NCI-H510A treated with DMSO at 0.1 percent for 48 hours (cell line): Measurements from ENCODE around the gene BHLHA9.

Experiments used
- DNase-seq: peaks from one replicate; lab custom pipeline; 2025; lab: John Stamatoyannopoulos, UW

Gene BHLHA9

GRCh38 chr17:1256699-1257098 is 13.5 kb upstream of the BHLHA9 start:
- no peak for DNase-seq

- DNase-seq, result no peak
Measured at GRCh38 chr17:1260086-1260769, 10.0 kb upstream of the BHLHA9 start.

- no peak for DNase-seq
Measured at GRCh38 chr17:1260770-1261161, 9.5 kb upstream of the BHLHA9 start.

GRCh38 chr17:1264196-1264595 is 6.0 kb upstream of the BHLHA9 start:
- no peak for DNase-seq

GRCh38 chr17:1267471-1267943 is 2.7 kb upstream of the BHLHA9 start:
- DNase-seq, result no peak

GRCh38 chr17:1271030-1271423 is 783 bp downstream of the BHLHA9 start:
- DNase-seq, result no peak

- DNase-seq, result no peak
Measured at GRCh38 chr17:1271441-1271840, 1.2 kb downstream of the BHLHA9 start.

- DNase-seq, result no peak
Measured at GRCh38 chr17:1272701-1273100, 2.5 kb downstream of the BHLHA9 start.

- no peak for DNase-seq
Measured at GRCh38 chr17:1273492-1274244, 3.4 kb downstream of the BHLHA9 start.

- DNase-seq, result no peak
Measured at GRCh38 chr17:1274245-1274608, 4.0 kb downstream of the BHLHA9 start.

- no peak for DNase-seq
Measured at GRCh38 chr17:1275205-1275961, 5.1 kb downstream of the BHLHA9 start.

- no peak for DNase-seq
Measured at GRCh38 chr17:1275962-1276736, 5.9 kb downstream of the BHLHA9 start.

GRCh38 chr17:1280652-1281051 is 10.4 kb downstream of the BHLHA9 start:
- no peak for DNase-seq

GRCh38 chr17:1286379-1287106 is 16.3 kb downstream of the BHLHA9 start:
- DNase-seq, result no peak

GRCh38 chr17:1289695-1290094 is 19.5 kb downstream of the BHLHA9 start:
- DNase-seq, result no peak

- DNase-seq, result no peak
Measured at GRCh38 chr17:1290676-1291075, 20.4 kb downstream of the BHLHA9 start.

- no peak for DNase-seq
Measured at GRCh38 chr17:1294157-1294717, 24.0 kb downstream of the BHLHA9 start.

- DNase-seq, result no peak
Measured at GRCh38 chr17:1298606-1299005, 28.4 kb downstream of the BHLHA9 start.

GRCh38 chr17:1299552-1300370 is 29.5 kb downstream of the BHLHA9 start:
- DNase-seq, result no peak

GRCh38 chr17:1300371-1300905 is 30.2 kb downstream of the BHLHA9 start:
- DNase-seq, result no peak
